ENCODE data around the gene GTF2A1.
A peak's percentile ranks its signal among the peaks of the same experiment; 100 is the strongest.

Gene GTF2A1

DNA sequence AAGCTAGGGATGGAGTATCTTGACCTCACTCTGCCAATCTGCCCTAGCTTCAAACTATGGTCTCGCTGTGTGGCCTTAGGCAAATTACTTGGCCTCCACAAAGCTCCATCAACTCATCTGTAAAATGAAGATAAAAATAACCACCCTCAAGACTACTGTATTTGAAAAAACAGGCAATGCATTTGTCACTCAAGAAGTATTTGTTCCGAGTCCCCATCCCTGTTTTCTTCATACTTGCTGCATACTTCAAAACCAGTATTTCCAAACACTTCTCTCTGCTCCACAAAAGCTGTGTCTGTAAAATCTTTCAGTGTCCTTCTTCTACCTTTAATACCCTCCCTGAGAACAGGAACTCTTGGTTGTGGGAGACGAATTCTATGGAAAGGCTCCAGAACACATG is 47.9 kb downstream of the GTF2A1 start:
- DNase-seq: no peak

DNA sequence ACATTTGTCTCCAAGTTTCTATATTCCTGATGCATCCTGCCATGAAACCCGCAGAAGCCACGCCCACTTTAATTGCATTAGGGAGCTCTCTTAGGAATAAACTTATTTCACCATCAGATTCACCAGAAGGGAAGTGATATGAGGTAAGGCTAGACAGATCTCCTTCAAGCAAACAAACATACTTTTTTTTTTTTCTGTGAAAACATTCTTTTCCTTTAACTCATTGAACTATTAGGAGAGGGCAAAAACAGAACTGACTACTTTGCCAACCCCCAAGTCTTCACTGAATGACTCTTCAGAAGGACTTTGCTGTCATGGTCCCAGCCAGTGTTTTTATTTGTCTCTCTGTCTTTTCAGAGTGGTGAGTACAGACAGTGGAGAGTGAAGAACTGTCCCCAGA is 48.4 kb downstream of the GTF2A1 start:
- no peak for DNase-seq

GRCh38 chr14:81170829-81171195 is 49.9 kb downstream of the GTF2A1 start:
- DNase-seq: no peak

DNA sequence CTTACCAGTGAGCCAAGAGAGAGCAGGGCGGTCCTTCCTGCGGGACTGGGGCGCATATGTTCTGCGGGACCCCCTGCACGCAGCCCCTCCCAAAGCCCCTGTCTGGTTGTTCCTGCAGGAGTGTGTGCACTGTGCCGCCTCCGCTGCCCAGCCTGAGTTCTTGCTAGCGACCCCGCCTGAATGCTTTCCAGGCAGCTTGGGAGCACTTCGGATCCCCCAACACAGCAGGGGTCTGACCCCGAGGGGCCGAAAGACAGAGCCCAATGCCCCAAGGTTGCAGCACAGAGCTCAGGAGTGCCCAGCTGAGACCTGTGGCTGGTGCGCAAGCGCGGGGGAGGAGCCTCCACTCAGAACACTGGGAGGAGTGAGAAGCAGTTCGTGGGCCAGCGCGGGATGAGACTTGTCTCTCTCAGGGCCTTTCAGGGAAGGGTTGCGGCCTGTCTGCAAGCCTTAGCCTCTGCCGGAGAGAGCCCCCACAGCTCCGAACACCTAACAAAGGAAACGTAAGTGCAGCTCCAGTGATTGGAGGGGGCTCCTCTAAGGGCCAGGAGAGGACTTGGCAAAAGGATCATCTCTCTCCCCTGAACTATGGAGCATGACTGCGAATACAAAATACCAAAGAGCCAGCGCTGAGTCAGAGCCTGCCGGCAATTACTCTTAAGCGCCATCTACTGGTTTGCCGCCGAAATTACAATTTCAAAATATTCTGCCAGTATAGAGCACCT is 50.5 kb downstream of the GTF2A1 start:
- peak; percentile 99 for DNase-seq

DNA sequence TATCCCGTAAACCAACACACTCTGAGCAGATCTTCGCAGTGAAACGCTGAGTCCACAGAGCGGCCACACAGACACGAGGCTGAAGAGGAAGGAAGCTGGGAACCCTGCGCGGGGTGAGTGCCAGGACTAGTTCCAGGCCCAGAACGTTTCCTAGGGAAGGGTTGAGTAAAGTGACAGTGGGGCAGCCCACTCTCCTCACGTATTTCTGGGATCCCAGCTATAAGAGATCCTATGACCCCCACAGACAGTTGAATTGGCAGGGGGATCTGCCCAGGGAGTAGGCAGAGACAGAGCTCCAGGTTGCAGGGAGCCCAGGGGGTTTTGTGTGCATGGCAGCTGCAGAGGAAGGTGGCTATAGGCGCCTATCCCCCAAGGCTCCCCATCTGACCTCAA is 51.1 kb downstream of the GTF2A1 start:
- DNase-seq: peak; percentile 54

GRCh38 chr14:81169267-81169666 is 51.5 kb downstream of the GTF2A1 start:
- no peak for DNase-seq

DNA sequence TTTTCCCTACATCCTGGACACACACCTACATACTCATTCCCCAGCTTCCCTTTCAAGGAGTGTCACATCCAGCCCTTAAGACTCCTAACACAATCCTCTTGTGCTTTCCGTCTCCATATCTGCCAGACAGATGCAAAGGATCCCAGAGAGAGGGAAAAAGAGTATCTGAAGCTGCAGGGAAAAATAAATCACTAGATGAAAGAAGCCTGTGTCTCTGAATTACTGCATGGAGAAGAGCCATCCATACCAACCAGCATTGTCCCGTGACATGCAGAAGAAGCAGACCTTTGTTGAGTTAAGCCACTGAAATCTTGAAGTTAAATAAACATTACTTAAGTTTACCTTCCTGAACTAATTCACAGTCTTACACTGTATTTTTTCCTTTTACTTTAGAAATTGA is 54.6 kb downstream of the GTF2A1 start:
- no peak for DNase-seq

DNA sequence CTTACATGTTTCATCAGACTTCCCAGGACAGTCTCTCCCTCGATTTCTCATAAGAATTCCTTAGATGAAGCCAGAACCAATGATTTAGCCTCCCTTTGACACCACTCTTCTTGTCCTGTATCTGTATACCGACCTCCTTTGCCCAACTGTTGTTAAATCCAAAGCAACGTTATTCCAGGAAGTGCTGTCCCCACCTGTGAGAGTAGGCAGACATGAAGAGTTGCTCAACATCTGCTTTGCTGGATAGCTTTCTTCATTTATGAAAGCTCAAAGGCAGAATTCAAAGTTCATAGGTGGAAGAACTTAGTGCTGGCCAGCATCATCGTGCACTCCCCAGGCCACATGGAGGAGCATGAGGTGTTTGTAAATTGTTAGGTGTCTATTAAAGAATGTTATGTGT is 55.6 kb downstream of the GTF2A1 start:
- DNase-seq: no peak

- peak; percentile 98 for DNase-seq
Observed at GRCh38 chr14:81164167-81164774, 56.5 kb downstream of the GTF2A1 start.

DNA sequence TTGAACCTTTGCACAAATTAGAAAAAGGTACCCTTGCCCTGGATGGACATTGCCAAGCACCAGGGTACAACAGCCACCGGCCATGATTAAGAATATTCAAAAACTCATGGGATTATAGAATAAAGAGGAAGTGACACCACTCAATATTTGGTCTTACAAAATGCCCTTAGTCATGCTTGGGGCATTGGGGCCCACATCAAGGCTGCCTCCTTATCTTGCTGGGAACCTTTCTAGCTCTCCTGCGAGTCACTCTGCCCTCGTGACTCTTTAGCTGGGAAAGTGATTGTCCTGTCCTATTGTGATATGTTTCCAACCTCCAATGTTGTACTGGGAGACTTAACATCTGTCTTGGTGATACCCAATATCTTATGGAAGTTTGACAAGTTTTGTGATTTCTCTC is 57.8 kb downstream of the GTF2A1 start:
- no peak for DNase-seq

- DNase-seq: no peak
Observed at GRCh38 chr14:81161749-81162148, 59.0 kb downstream of the GTF2A1 start.

GRCh38 chr14:81161088-81161487 is 59.7 kb downstream of the GTF2A1 start:
- DNase-seq: no peak

DNA sequence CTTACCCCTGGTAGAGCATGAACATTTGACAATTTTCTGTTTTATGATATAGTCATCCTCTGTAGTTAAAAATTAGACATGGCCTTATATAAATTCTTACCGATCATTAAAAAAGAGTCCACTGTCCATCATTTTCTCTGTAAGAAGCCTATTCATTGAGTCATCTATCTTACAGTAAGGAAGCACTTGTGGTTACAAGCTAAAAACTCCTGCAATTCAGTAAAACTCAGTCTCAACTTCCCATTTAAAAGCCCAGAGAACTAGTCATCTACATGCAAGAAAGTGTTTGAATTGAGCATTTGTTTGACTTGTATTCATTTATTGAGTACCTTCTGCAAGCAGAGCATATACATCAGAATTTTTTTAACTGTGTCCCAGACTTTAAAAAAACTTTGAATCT is 63.3 kb downstream of the GTF2A1 start:
- DNase-seq: no peak

DNA sequence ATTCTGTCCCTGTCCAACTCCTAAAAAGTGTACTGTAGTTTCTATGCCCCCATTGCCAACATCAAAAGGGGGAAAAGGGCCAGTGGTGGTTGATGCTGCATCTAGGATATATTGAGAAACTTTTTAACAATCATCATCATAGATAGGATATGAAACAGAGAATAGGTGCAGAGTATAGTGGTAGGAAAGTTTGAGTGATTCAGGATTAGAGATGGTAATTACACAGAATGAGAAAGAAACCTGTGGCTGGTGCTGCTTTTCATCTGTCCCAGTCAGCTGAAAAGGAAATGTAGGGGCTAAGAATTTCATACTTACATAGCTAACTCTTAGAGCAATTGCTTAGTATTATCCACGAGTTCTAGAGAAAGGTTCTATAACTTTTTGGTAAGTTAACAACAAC is 67.6 kb downstream of the GTF2A1 start:
- DNase-seq: no peak

DNA sequence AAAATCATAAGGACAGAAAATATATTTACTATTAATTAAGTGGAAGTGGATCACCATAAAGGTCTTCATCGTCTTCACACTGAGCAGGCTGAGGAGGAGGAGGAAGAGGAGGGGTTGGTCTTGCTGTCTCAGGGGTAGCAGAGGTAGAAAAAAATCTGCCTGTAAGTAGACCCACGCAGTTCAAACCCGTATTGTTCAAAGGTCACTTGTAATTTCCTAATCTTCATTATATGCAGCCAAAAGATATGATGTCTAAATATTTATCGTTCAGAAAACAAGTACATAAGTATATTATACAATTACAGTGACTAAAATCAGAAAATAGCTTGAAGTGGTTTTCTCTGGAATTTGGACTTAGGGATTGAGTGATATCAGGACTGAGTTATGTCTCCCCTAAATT is 72.1 kb downstream of the GTF2A1 start:
- DNase-seq: no peak

DNA sequence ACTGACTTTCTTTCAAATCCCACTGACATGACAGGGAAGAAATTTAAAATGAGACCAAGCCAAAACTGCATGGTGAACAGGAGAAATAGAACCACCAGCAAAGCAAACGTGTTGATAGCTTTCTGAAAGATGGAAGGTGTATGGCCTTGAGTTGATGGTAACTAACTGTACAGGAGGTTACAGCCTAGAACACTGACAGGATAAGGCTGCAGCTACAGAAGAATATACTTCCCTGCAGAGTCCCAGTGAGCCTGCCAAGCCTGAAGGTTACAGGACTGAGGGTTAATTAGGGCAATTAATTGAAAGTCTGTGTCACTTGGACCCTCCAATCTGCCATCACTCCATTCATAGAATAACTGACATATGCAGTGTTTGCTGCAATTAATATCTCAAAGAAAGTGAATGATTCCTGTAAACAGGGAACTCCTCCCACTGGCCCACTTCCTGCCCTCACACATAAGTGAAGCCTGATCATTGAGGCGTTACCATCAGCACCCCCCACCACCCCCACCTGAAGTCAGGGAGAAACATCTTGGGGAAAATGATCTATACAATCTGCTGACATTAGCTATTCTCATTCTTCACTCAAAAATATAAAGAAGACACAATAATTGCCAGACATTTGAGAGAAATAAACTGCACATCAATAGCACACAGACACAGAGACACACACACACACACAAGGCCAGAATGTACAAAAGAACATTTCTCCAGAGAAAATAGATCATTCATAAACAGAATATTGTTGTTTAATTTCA is 73.4 kb downstream of the GTF2A1 start:
- DNase-seq: peak; percentile 93

DNA sequence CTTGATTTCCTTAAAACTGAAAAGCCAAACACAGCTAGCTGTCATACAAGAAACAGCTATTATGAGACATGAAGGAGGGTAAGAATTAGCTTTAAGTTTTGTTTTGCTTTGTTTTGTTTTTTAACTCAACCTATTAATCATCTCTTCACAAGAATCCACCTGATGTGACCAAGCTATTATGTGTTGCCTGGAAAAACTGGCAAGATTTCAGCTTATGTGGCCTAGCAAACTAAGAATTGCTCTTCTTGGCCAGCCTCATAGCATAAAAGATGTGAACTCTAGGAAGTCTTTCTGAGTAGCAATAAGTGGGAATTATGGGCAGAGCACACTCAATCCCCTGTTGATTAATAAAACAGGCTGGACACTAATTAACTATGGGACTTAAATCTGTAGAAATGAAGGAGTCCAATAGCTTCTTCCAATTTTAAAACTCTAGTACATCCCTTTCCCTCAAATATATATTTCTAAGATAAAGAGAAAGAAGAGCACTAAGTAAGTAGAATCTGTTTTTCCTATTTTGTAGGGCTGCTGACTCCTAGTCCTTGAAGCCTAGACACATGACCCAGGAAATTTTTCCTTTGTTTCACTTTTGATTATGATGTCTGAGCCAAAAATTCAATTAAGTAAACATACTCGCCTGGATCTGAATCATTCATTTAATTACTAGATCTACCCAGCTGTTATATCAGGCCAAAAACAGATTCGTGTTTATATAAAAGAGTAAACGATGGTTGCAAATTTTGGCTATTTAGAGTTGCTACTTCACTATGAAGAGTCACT is 75.7 kb downstream of the GTF2A1 start:
- peak; percentile 79 for DNase-seq

- DNase-seq: no peak
Observed at GRCh38 chr14:81143793-81144192, 77.0 kb downstream of the GTF2A1 start.

- no peak for DNase-seq
Observed at GRCh38 chr14:81141426-81141825, 79.3 kb downstream of the GTF2A1 start.

GRCh38 chr14:81138429-81138828 is 82.3 kb downstream of the GTF2A1 start:
- no peak for DNase-seq

- no peak for DNase-seq
Observed at GRCh38 chr14:81137316-81137715, 83.4 kb downstream of the GTF2A1 start.

GRCh38 chr14:81133400-81133799 is 87.4 kb downstream of the GTF2A1 start:
- no peak for DNase-seq

DNA sequence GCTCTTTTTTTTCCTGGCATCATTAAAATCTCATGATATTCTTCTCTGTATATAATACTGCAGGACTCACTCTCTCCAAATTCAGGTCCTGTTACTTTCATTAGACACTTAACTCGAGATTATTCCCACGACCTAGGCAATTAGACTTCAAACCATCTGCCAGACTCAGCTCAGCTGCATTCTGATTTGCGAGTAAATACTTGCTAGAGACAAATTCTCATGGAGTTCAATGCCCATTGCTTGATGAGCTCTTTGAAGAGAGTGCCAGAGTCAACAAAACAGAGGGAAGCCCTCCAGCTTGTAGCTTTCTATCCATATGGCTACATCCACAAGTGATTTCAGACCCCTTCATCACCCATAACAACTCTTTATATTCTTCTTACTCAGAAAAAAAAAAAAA is 88.3 kb downstream of the GTF2A1 start:
- DNase-seq: peak; percentile 100

DNA sequence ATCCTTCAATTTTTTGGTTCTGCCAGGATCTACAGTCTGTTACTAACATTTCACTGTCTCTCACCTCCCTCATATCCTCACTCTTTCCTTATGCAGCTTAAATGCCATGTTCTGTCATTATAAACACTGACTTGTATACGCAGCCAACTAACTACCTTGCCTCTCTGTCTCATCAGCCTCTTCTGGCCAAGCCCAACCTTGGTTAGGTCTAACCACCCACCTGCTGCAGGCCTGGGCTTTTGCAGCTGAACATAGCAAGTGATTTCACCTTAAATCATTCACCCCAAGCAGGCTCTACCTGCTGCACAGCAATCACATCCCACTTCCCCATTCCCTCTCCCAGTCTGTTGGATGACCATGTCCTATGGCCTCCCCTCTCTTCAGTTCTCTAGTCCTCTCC is 91.5 kb downstream of the GTF2A1 start:
- no peak for DNase-seq

Data from NCI-H1694 treated with DMSO at 0.1 percent for 48 hours (cell line).